Medulla oblongata (tissue), 1 donor: ENCODE data around the gene MYO3A.

ENCODE experiments used
- DNase-seq: peaks from one replicate; pipeline ENCODE4 v3.0.0-alpha.2; 2015; ENCODE audit errors: extremely low spot score

The MYO3A gene

GRCh38 chr10:25933653-25934608 lies at the start of gene MYO3A:
MYO3A (plus strand) TSS chr10:25934229; CDS start chr10:25952111, 17,882 bp downstream.
- no peak for DNase-seq

GRCh38 chr10:25888627-25889026 lies 45.4 kb upstream of the MYO3A start:
- DNase-seq, result no peak

GRCh38 chr10:25890995-25891394 lies 43.0 kb upstream of the MYO3A start:
- DNase-seq, result no peak

DNA sequence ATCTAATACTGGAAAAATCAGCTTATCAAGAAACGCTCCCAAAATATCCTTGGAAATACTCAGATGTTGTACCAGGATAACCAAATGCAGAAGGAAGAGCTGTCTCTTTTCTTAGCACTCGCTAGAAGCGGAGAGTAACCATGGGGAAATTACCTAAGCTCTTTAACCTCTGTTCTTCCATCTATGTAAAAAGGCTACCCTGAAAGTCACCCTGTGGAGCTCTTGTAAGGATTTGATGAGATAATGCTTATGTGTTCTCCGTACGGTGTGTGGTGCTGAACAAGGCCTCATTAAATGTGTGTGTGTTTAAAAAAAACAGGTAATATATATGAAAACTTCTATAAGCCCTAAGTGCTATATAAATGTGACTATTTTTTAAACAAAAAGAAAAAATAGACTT lies 38.2 kb upstream of the MYO3A start:
- no peak for DNase-seq

DNA sequence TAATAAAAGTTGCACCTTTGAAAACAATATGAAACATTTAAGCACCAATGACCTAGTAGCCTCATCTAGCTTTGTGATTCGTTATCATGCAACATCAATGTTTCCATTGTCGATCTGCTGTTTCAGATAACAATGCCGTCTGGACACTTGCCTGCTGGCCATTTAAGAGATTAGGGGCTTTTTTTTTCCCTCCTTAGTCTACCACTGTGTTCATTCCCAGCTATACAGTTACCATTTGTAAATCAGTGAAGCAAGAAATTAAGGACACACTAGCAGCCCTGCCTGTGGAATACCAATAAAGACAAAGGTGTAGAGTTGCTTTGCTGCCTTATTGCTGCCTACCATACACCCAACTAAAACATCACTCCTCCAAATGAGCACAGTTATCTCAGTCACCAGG lies 37.6 kb upstream of the MYO3A start:
- DNase-seq, result no peak

GRCh38 chr10:25899304-25899703 lies 34.7 kb upstream of the MYO3A start:
- no peak for DNase-seq

- DNase-seq, result no peak
These were observed 32.8 kb upstream of the MYO3A start for GRCh38 chr10:25901199-25901598.

GRCh38 chr10:25902002-25902401 lies 32.0 kb upstream of the MYO3A start:
- no peak for DNase-seq

- DNase-seq, result no peak
These were observed 26.8 kb upstream of the MYO3A start for GRCh38 chr10:25907261-25907660.

GRCh38 chr10:25912866-25913265 lies 21.2 kb upstream of the MYO3A start:
- DNase-seq, result no peak

DNA sequence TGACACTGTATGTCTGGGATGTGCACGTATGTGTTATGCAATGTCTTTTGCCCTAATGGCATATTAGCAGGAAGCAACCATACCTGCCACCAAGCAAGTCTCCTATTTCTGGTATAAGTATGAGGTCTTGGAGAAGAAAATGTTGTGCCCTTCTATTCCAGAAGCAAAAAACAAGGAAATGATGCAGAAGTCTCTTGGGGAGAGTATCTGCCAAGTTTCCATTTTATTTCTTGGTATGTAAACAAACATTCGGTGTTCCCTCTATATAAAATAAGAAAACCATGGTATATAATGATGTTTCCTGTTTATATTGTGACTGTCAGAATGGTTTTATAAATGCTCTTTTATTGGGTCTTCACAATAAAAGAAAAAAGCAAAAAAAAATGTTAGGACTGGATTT lies 19.3 kb upstream of the MYO3A start:
- DNase-seq, result no peak

DNA sequence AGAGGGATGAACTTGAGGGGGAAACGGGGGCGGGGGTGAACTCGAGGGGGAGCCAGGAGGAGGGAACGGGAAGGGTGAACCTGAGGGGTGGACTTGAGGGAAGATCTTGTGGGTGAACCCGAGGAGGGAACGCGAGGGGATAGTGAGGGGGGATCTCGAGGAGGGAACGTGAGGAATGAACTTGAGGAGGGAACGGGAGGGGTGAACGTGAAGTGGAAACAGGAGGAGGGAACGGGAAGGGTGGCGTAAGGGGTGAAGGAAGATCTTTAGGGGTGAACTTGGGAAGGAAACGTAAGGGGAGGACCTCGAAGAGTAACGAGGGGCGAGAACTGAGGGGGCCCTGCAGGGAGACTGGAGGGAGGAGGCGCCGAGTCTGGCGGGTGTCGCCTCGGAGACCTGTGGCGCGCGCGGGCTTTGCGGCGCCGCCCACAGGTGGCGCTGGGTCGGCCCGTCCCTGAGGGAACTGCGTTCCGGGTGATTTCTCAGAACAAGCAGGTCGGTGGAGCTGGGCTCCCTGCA lies 651 bp downstream of the MYO3A start:
- no peak for DNase-seq

- DNase-seq, result no peak
These were observed 4.4 kb downstream of the MYO3A start for GRCh38 chr10:25938405-25938804.

GRCh38 chr10:25944771-25945170 lies 10.7 kb downstream of the MYO3A start:
- DNase-seq, result no peak

DNA sequence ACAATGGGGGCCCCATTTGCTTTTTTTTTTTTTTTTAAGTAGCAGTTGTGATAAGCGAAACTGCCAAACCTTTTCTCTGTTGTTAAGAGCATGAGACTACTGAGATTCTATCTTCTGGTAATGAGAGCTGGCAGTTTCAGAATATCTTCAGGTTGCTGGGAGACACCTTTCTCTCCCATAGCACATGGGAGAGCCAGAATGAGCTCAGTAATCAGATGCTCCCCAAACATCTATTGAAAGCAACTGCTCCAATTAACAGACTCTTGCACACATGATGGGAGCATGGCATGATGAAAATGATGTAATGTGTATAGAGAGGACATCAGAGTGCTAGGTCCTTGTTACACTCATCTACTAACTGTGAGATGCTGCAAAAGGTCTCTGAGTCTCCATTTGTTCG lies 18.8 kb downstream of the MYO3A start:
- DNase-seq, result no peak

GRCh38 chr10:25954851-25955250 lies 20.8 kb downstream of the MYO3A start:
- no peak for DNase-seq

GRCh38 chr10:25959540-25960232 lies 25.7 kb downstream of the MYO3A start:
- no peak for DNase-seq

GRCh38 chr10:25965584-25965983 lies 31.6 kb downstream of the MYO3A start:
- no peak for DNase-seq

- DNase-seq, result no peak
These were observed 32.8 kb downstream of the MYO3A start for GRCh38 chr10:25966844-25967243.

DNA sequence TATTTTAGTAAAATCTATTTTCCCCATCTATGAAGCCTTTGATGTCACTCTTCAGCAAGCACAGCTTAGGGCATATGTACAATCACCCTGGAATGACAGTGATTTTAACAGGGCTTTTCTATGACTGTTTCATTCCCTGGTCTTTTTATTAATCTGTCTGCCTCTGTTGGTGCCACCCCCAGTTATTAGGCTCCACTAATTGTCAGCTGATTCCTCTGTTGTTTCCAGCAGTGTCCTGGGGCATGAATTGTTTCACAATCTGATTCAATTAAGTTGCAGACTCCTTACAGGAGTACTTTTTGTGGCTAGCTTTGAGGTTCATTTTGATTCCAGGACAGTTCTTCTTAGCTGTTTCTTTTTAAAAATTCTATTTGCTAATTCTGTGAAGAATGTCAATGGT lies 38.6 kb downstream of the MYO3A start:
- DNase-seq, result no peak

DNA sequence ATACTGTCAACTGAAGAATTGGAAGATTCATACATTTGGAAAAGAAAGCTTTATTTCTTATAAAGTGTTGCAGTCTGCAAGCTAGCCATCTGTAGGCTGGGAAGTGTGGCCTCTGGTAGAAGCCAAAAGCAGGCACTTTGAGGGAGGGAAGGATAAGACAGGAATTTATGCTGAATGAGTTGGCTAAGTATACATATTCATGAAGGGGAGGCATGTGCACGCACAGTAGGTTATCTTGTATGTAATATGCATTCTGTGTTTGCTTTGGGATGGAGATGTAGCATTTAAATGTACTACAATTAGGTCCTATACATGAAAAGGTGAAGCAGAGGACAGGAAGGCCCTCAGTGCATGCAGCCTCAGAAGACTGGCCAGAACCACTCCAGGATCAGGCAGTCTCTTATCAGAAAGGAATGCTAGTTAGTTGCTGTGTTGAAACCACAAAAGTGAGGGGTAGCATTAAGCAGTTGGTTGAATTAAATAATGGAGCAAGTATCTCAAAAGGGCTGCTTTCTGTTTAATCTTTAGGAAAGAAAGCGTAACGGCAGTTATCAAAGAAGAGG lies 40.9 kb downstream of the MYO3A start:
- DNase-seq, result no peak

DNA sequence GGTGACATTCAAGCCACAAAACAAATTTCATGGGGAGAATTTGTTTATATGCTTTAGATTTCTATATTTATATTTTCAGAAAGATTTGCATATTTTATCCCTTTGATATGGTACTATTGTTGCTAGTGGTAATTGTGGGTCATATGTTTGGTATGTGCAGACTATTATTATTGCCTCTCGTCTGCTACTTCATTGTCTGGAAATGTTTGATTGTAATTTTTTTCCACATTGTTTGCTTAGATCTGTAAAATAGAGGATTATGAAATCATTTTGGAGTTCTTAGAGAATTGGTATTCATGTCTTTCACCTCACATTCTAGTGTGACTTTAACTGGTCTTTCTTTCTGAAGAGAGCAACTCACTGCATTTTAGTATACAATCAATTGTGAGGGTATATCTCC lies 44.7 kb downstream of the MYO3A start:
- no peak for DNase-seq
